ENCODE measurements around the gene ATN1. TPM values are rescaled to one million over a fixed set of nuclear protein-coding genes. Genes with fewer than 3 reads are reported as not detected.
A peak's percentile ranks its signal among the peaks of the same experiment; 100 is the strongest.
"Not testable (repeated sequence)": the region's sequence is repeated elsewhere in the genome, so short reads cannot be mapped to it uniquely, and the experiment has no call there.

Gene ATN1
- total and polyA plus RNA-seq, 10 donors: 10.1 to 112 (median 73.1) TPM

DNA sequence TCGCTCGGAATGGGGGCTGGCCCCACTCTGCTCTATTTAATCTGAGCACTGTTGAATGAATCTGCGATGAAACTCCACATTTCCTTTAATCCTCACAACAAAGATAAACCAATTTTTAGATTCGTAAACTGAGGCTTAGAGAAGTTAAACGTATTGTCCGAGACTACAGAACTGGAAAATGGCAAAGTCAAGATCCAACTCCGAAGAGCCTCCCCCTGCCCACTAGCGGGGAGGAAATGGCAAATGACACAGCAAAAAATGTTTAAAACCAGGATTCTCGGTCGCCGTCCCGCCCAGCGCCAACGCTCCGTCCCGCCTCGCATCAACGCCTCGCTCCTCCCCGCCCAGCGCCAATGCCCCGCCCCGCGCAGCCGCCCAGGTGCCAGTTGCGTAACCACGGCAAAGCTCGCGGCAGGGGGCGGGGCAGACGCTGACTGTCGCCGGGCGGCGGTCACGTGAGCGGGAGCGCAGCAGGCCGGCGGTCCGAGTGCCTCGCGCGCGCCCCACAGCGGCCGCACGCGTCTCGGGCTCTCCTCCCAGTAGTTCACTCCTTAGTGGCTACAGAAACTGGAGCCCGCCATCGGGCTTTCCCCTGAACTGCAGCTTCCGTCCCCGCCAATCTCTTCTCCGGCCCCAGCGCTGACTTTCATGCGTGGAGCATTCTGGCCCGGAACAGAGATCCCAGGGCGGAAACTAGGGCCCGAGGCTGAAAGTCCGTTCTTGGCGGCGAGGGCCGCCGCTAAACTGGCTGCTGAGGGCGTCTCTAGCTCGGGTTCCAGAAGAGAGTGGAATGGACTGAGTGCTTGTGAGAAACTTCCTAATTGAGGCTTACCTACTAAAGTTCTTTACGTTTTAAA is 36.7 kb upstream of the ATN1 start:
- H3K27me3 ChIP-seq (replicated peaks in 1 of 7): no peaks in the 10 kb centered on the region
- peak overlapping the region; percentile 74 to 96 (median 91) for H3K27ac ChIP-seq
- intact Hi-C loops (cut with DNase I; ENCODE audit: low total_unique reads): no loop called here
- TF ChIP-seq POLR2A (IDR thresholded peaks at IDR 0.05) (peak in 2 of 3 donors; percentile 31 to 52), POLR2AphosphoS5 (IDR thresholded peaks at IDR 0.05) (peak; percentile 90 to 92 (median 91))
- TF ChIP-seq, protein P1, sequence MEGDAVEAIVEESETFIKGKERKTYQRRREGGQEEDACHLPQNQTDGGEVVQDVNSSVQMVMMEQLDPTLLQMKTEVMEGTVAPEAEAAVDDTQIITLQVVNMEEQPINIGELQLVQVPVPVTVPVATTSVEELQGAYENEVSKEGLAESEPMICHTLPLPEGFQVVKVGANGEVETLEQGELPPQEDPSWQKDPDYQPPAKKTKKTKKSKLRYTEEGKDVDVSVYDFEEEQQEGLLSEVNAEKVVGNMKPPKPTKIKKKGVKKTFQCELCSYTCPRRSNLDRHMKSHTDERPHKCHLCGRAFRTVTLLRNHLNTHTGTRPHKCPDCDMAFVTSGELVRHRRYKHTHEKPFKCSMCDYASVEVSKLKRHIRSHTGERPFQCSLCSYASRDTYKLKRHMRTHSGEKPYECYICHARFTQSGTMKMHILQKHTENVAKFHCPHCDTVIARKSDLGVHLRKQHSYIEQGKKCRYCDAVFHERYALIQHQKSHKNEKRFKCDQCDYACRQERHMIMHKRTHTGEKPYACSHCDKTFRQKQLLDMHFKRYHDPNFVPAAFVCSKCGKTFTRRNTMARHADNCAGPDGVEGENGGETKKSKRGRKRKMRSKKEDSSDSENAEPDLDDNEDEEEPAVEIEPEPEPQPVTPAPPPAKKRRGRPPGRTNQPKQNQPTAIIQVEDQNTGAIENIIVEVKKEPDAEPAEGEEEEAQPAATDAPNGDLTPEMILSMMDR (IDR thresholded peaks at IDR 0.05 in 8 of 11, conservative IDR thresholded peaks at IDR 0.05 in 3 of 11): peak; percentile 55 to 99 (median 96)
- peak; percentile 100 for DNase-seq
- peak overlapping the region; percentile 25 to 64 (median 34) for H3K4me3 ChIP-seq
- 2 to 5% (median 2%) methylated on average over 34 to 68 of the region's 68 CpGs for WGBS, 5 donors
- H3K9me3 ChIP-seq: no peaks in the 10 kb centered on the region
- H3K4me1 ChIP-seq: peaks cover 0 to 27% (median 16%) of the 10 kb centered on the region in 6 donors
- H3K36me3 ChIP-seq: no peaks in the 10 kb centered on the region

DNA sequence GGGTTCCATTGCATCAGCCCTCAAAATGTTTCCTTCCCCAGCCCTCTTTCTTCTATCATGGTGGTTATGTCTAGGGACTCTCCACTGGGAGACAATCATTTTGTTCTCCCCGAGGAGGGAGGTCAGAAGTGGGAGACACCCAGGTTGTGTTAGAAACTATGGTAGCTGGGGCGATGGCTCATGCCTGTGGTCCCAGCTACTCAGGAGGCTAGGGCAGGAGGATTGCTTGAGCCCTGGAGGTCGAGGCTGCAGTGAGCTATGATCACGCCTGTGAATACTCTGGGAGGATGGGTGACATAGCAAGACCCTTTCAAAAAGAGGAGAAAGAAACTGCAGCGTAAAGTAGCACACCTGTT is 36.1 kb upstream of the ATN1 start:
- TF ChIP-seq, protein P1 (IDR thresholded peaks at IDR 0.05 in 8 of 11, conservative IDR thresholded peaks at IDR 0.05 in 3 of 11): no peak
- TF ChIP-seq POLR2AphosphoS5 (IDR thresholded peaks at IDR 0.05): no peak
- TF ChIP-seq POLR2A (IDR thresholded peaks at IDR 0.05): no peak
- Histone ChIP-seq H3K27me3 (replicated peaks in 1 of 7) (no peaks in the 10 kb centered on the region), H3K4me1 (peaks cover 0 to 27% (median 16%) of the 10 kb centered on the region in 6 donors), H3K27ac (peak overlapping the region; percentile 74 to 96 (median 91)), H3K9me3 (no peaks in the 10 kb centered on the region), H3K36me3 (no peaks in the 10 kb centered on the region), H3K4me3 (peak overlapping the region; percentile 11 to 64 (median 34))
- no peak for DNase-seq
- 79 to 87% (median 83%) methylated on average over 5 of the region's 5 CpGs for WGBS, 5 donors
- intact Hi-C loops (cut with DNase I; ENCODE audit: low total_unique reads): no loop called here

DNA sequence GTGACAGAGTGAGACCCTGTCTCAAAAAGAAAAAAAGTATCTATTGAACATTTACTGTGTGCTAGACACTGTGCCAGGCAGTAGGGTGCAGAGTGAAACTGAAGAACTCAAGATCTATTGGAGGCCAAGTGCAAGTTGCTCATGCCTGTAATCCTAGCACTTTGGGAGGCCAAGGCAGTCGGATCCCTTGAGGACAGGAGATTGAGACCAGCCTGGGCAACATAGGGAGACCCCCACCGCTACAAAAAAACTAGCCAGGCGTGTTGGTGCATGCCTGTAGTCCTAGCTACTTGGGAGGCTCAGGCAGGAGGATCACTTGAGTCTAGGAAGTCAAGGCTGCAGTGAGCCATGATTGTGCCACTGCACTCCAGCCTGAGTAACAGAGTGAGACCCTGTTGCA is 35.1 kb upstream of the ATN1 start:
- WGBS, 5 donors: 91 to 99% (median 94%) methylated on average over 3 of the region's 3 CpGs
- intact Hi-C loops (cut with DNase I; ENCODE audit: low total_unique reads); H3K36me3 ChIP-seq; H3K9me3 ChIP-seq; H3K4me3 ChIP-seq; H3K27ac ChIP-seq; DNase-seq; H3K27me3 ChIP-seq (replicated peaks in 1 of 7): not testable (repeated sequence)
- peaks cover 0 to 27% (median 16%) of the 10 kb centered on the region in 6 donors for H3K4me1 ChIP-seq

DNA sequence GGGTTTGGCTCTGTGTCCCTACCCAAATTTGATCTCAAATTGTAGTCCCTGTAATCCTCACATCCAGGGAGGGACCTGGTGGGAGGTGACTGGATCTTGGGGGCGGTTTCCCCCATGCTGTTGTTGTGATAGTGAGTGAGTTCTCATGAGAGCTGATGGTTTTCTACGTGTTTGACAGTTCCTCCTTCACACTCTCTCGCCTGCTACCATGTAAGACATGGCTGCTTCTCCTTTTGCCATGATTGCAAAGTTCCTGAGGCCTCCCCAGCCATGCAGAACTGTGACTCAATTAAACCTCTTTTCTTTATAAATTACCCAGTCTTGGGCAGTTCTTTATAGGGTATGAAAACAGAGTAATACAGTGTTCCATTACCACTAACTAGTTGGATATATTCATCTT is 33.4 kb upstream of the ATN1 start:
- H3K9me3 ChIP-seq: no peaks in the 10 kb centered on the region
- H3K27ac ChIP-seq: peak overlapping the region in 4 of 8 donors; percentile 41 to 57 (median 53)
- intact Hi-C loops (cut with DNase I; ENCODE audit: low total_unique reads): no loop called here
- H3K4me3 ChIP-seq: no peak overlapping the region
- TF ChIP-seq POLR2AphosphoS5 (IDR thresholded peaks at IDR 0.05) (no peak), POLR2A (IDR thresholded peaks at IDR 0.05) (no peak)
- TF ChIP-seq, protein P1 (IDR thresholded peaks at IDR 0.05 in 8 of 11, conservative IDR thresholded peaks at IDR 0.05 in 3 of 11): no peak
- no peaks in the 10 kb centered on the region for H3K27me3 ChIP-seq (replicated peaks in 1 of 7)
- H3K4me1 ChIP-seq: peaks cover 0 to 29% (median 16%) of the 10 kb centered on the region in 6 donors
- DNase-seq: no peak
- H3K36me3 ChIP-seq: no peaks in the 10 kb centered on the region
- 45 to 83% (median 61%) methylated on average over 3 of the region's 3 CpGs for WGBS, 5 donors

Data from spleen (tissue), 11 donors.